HEK293 (cell line): ENCODE results near the gene CIDEB.

ENCODE experiments used
- GLI2 ChIP-seq: fragments of 450-650 bp; formaldehyde crosslinking; IDR thresholded peaks from 2 replicates; pipeline ENCODE4; 2017; ENCODE audit warnings: missing biosample characterization, missing genetic modification characterization, low read depth, borderline replicate concordance
- IKZF3 ChIP-seq: fragments of 450-650 bp; IDR thresholded peaks from 2 replicates; pipeline ENCODE4 v1.5.0; 2018; ENCODE audit warnings: missing biosample characterization, mild to moderate bottlenecking, missing genetic modification characterization, moderate library complexity
- ZBTB21 ChIP-seq: fragments of 450-650 bp; formaldehyde crosslinking; IDR thresholded peaks from 2 replicates; pipeline ENCODE4 v1.5.1; 2017; ENCODE audit warnings: missing biosample characterization, missing genetic modification characterization
- ZBTB8A ChIP-seq: fragments of 450-650 bp; formaldehyde crosslinking; IDR thresholded peaks from 2 replicates; pipeline ENCODE4 v1.5.1; 2016; ENCODE audit warnings: missing biosample characterization, missing genetic modification characterization
- ZNF114 ChIP-seq: fragments of 450-650 bp; formaldehyde crosslinking; IDR thresholded peaks from 2 replicates; pipeline ENCODE4 v1.5.0; 2017; ENCODE audit warnings: missing biosample characterization, missing genetic modification characterization
- ZNF266 ChIP-seq: fragments of 450-650 bp; formaldehyde crosslinking; IDR thresholded peaks from 2 replicates; pipeline ENCODE4 v1.5.1; 2016; ENCODE audit warnings: missing biosample characterization, missing genetic modification characterization, low read depth
- ZNF274 ChIP-seq, 2 experiments: fragments of 200-500 bp in 1 of 2; fragments of 450-650 bp in 1 of 2; sonication (Bioruptor generic) in 1 of 2; formaldehyde crosslinking in 1 of 2; IDR thresholded peaks; 2 replicates each; pipeline versions ENCODE4 v1.5.1 to v1.6.1; 2014 to 2016; ENCODE audit warnings: borderline replicate concordance in 1 of 2, inconsistent platforms in 1 of 2, low read length in 1 of 2, missing biosample characterization in 1 of 2, missing genetic modification characterization in 1 of 2
- ZNF433 ChIP-seq: fragments of 450-650 bp; formaldehyde crosslinking; IDR thresholded peaks from 2 replicates; pipeline ENCODE4 v1.5.1; 2016; ENCODE audit warnings: missing biosample characterization, missing genetic modification characterization, low read depth
- ZNF544 ChIP-seq: fragments of 450-650 bp; formaldehyde crosslinking; IDR thresholded peaks from 2 replicates; pipeline ENCODE4 v1.5.0; 2017; ENCODE audit warnings: missing biosample characterization, missing genetic modification characterization
- ZNF548 ChIP-seq: fragments of 450-650 bp; formaldehyde crosslinking; IDR thresholded peaks from 2 replicates; pipeline ENCODE4 v1.5.1; 2016; ENCODE audit warnings: missing biosample characterization, missing genetic modification characterization
- ZNF555 ChIP-seq: fragments of 450-650 bp; formaldehyde crosslinking; conservative IDR thresholded peaks from 2 replicates; pipeline ENCODE4 v1.5.1; 2017; ENCODE audit warnings: missing biosample characterization, mild to moderate bottlenecking, missing genetic modification characterization, inconsistent platforms
- ZNF571 ChIP-seq: fragments of 450-650 bp; formaldehyde crosslinking; IDR thresholded peaks from 2 replicates; pipeline ENCODE4 v1.5.0; 2017; ENCODE audit warnings: missing biosample characterization, missing genetic modification characterization
- ZNF677 ChIP-seq: fragments of 450-650 bp; IDR thresholded peaks from 2 replicates; pipeline ENCODE4 v1.5.0; 2018; ENCODE audit warnings: missing biosample characterization, mild to moderate bottlenecking, missing genetic modification characterization, moderate library complexity
- TF ChIP-seq, protein P1 (sequence below): fragments of 450-650 bp; formaldehyde crosslinking; IDR thresholded peaks from 2 replicates; pipeline ENCODE4; 2016; ENCODE audit warnings: missing biosample characterization, missing genetic modification characterization
- TF ChIP-seq, protein P2 (sequence below): fragments of 450-650 bp; formaldehyde crosslinking; conservative IDR thresholded peaks from 2 replicates; pipeline ENCODE4 v1.5.1; 2016; ENCODE audit warnings: low read depth, missing biosample characterization, missing genetic modification characterization
- TF ChIP-seq, protein P3 (sequence below): fragments of 450-650 bp; formaldehyde crosslinking; IDR thresholded peaks from 2 replicates; pipeline ENCODE4 v1.5.1; 2016; ENCODE audit warnings: missing biosample characterization, missing genetic modification characterization
- TF ChIP-seq, protein P4 (sequence below): fragments of 450-650 bp; formaldehyde crosslinking; IDR thresholded peaks from 2 replicates; pipeline ENCODE4 v1.5.1; 2016; ENCODE audit warnings: missing biosample characterization, missing genetic modification characterization, borderline replicate concordance
- TF ChIP-seq, protein P5 (sequence below): fragments of 450-650 bp; formaldehyde crosslinking; IDR thresholded peaks from 2 replicates; pipeline ENCODE4 v1.5.1; 2016; ENCODE audit warnings: missing biosample characterization, missing genetic modification characterization
- TF ChIP-seq, protein P6 (sequence below): fragments of 450-650 bp; formaldehyde crosslinking; IDR thresholded peaks from 2 replicates; pipeline ENCODE4 v1.5.1; 2016; ENCODE audit warnings: missing biosample characterization, missing genetic modification characterization

Gene CIDEB

DNA sequence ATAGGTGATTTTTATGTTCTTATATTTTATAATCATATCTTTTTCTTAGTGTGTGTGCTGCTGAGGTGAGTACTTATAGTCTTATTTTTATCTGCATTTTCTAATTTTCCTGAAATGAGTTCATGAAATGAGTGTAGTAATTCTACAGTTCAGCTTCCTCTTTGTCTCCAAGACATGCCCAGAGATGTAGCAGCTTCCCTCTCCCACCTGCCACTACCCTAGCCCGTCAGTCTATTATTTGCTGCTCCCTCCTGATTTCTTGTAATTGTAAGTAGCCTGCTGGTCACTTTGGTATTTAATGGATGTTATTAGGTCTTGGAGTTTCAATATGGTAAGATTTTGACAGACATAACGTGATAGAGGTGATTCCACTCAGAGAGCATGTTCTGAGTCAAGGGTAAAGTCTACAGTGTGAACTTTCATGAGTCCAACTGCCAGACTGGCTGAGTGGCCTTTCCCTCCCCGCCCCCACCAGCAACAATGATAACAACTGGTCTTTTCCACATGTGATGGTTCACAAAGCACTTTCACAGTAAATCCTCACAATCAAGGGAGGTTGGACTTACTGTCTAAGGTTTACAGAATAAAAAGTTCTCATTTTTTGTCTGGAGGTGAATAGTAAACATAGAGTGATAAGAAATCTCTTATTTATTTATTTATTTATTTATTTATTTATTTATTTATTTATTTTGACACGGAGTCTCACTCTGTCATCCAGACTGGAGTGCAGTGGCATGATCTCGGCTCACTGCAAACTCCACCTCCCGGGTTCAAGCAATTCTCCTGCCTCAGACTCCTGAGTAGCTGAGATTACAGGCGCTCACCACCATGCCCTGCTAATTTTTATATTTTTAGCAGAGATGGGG, 36.3 kb upstream of the CIDEB start (continued):
- TF ChIP-seq, protein P1, sequence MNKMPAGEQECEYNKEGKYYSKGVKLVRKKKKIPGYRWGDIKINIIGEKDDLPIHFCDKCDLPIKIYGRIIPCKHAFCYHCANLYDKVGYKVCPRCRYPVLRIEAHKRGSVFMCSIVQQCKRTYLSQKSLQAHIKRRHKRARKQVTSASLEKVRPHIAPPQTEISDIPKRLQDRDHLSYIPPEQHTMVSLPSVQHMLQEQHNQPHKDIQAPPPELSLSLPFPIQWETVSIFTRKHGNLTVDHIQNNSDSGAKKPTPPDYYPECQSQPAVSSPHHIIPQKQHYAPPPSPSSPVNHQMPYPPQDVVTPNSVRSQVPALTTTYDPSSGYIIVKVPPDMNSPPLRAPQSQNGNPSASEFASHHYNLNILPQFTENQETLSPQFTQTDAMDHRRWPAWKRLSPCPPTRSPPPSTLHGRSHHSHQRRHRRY (tag by site-specific recombination) = no peak
- TF ChIP-seq, protein P2, sequence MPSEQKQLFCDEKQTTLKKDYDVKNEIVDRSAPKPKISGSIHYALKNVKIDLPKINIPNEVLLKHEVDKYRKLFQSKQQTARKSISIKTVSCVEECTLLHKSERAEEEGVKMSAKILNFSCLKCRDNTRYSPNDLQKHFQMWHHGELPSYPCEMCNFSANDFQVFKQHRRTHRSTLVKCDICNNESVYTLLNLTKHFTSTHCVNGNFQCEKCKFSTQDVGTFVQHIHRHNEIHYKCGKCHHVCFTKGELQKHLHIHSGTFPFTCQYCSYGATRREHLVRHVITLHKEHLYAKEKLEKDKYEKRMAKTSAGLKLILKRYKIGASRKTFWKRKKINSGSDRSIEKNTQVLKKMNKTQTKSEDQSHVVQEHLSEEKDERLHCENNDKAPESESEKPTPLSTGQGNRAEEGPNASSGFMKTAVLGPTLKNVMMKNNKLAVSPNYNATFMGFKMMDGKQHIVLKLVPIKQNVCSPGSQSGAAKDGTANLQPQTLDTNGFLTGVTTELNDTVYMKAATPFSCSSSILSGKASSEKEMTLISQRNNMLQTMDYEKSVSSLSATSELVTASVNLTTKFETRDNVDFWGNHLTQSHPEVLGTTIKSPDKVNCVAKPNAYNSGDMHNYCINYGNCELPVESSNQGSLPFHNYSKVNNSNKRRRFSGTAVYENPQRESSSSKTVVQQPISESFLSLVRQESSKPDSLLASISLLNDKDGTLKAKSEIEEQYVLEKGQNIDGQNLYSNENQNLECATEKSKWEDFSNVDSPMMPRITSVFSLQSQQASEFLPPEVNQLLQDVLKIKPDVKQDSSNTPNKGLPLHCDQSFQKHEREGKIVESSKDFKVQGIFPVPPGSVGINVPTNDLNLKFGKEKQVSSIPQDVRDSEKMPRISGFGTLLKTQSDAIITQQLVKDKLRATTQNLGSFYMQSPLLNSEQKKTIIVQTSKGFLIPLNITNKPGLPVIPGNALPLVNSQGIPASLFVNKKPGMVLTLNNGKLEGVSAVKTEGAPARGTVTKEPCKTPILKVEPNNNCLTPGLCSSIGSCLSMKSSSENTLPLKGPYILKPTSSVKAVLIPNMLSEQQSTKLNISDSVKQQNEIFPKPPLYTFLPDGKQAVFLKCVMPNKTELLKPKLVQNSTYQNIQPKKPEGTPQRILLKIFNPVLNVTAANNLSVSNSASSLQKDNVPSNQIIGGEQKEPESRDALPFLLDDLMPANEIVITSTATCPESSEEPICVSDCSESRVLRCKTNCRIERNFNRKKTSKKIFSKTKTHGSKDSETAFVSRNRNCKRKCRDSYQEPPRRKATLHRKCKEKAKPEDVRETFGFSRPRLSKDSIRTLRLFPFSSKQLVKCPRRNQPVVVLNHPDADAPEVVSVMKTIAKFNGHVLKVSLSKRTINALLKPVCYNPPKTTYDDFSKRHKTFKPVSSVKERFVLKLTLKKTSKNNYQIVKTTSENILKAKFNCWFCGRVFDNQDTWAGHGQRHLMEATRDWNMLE = peak; percentile 77; the same call in 1 of the 2 replicates
- TF ChIP-seq IKZF3 = no peak
- no peak for TF ChIP-seq ZNF571 (tag by site-specific recombination)
- peak; percentile 46 for TF ChIP-seq ZNF555 (tag by site-specific recombination)
- TF ChIP-seq GLI2 (tag by site-specific recombination) = no peak; the same call in 1 of the 2 replicates
- no peak for TF ChIP-seq ZNF544
- TF ChIP-seq ZNF433 (tag by site-specific recombination) = 0 out of 2 replicates have a peak, but pooled peaks have one; percentile 7
- TF ChIP-seq, protein P3, sequence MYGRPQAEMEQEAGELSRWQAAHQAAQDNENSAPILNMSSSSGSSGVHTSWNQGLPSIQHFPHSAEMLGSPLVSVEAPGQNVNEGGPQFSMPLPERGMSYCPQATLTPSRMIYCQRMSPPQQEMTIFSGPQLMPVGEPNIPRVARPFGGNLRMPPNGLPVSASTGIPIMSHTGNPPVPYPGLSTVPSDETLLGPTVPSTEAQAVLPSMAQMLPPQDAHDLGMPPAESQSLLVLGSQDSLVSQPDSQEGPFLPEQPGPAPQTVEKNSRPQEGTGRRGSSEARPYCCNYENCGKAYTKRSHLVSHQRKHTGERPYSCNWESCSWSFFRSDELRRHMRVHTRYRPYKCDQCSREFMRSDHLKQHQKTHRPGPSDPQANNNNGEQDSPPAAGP (tag by site-specific recombination) = no peak
- TF ChIP-seq ZNF548 (tag by site-specific recombination) = no peak
- TF ChIP-seq ZBTB21 (tag by site-specific recombination) = 0 out of 2 replicates have a peak, but pooled peaks have one; percentile 41
- TF ChIP-seq ZNF114 = no peak
- TF ChIP-seq ZNF274 (IDR thresholded peaks at IDR 0.05; ENCODE audit: low read length) = no peak
- TF ChIP-seq ZNF274 (tag by site-specific recombination; IDR thresholded peaks at IDR 0.05; ENCODE audit: borderline replicate concordance) = no peak
- TF ChIP-seq ZBTB8A = peak; percentile 48; the same call in 1 of the 2 replicates
- TF ChIP-seq, protein P4, sequence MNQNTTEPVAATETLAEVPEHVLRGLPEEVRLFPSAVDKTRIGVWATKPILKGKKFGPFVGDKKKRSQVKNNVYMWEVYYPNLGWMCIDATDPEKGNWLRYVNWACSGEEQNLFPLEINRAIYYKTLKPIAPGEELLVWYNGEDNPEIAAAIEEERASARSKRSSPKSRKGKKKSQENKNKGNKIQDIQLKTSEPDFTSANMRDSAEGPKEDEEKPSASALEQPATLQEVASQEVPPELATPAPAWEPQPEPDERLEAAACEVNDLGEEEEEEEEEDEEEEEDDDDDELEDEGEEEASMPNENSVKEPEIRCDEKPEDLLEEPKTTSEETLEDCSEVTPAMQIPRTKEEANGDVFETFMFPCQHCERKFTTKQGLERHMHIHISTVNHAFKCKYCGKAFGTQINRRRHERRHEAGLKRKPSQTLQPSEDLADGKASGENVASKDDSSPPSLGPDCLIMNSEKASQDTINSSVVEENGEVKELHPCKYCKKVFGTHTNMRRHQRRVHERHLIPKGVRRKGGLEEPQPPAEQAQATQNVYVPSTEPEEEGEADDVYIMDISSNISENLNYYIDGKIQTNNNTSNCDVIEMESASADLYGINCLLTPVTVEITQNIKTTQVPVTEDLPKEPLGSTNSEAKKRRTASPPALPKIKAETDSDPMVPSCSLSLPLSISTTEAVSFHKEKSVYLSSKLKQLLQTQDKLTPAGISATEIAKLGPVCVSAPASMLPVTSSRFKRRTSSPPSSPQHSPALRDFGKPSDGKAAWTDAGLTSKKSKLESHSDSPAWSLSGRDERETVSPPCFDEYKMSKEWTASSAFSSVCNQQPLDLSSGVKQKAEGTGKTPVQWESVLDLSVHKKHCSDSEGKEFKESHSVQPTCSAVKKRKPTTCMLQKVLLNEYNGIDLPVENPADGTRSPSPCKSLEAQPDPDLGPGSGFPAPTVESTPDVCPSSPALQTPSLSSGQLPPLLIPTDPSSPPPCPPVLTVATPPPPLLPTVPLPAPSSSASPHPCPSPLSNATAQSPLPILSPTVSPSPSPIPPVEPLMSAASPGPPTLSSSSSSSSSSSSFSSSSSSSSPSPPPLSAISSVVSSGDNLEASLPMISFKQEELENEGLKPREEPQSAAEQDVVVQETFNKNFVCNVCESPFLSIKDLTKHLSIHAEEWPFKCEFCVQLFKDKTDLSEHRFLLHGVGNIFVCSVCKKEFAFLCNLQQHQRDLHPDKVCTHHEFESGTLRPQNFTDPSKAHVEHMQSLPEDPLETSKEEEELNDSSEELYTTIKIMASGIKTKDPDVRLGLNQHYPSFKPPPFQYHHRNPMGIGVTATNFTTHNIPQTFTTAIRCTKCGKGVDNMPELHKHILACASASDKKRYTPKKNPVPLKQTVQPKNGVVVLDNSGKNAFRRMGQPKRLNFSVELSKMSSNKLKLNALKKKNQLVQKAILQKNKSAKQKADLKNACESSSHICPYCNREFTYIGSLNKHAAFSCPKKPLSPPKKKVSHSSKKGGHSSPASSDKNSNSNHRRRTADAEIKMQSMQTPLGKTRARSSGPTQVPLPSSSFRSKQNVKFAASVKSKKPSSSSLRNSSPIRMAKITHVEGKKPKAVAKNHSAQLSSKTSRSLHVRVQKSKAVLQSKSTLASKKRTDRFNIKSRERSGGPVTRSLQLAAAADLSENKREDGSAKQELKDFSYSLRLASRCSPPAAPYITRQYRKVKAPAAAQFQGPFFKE (tag by site-specific recombination) = no peak
- TF ChIP-seq ZNF266 (tag by site-specific recombination) = peak; percentile 40; the same call in 1 of the 2 replicates
- TF ChIP-seq ZNF677 (tag by site-specific recombination) = no peak
- TF ChIP-seq, protein P5, sequence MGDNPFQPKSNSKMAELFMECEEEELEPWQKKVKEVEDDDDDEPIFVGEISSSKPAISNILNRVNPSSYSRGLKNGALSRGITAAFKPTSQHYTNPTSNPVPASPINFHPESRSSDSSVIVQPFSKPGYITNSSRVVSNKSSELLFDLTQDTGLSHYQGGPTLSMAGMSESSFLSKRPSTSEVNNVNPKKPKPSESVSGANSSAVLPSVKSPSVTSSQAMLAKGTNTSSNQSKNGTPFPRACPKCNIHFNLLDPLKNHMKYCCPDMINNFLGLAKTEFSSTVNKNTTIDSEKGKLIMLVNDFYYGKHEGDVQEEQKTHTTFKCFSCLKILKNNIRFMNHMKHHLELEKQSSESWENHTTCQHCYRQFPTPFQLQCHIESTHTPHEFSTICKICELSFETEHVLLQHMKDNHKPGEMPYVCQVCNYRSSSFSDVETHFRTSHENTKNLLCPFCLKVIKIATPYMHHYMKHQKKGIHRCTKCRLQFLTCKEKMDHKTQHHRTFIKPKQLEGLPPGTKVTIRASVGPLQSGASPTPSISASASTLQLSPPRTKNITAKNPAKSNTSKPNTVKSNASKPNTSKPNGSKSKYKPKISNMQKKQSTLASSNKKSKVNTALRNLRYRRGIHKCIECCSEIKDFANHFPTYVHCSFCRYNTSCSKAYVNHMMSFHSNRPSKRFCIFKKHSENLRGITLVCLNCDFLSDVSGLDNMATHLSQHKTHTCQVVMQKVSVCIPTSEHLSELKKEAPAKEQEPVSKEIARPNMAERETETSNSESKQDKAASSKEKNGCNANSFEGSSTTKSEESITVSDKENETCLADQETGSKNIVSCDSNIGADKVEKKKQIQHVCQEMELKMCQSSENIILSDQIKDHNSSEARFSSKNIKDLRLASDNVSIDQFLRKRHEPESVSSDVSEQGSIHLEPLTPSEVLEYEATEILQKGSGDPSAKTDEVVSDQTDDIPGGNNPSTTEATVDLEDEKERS (tag by site-specific recombination) = no peak
- TF ChIP-seq, protein P6, sequence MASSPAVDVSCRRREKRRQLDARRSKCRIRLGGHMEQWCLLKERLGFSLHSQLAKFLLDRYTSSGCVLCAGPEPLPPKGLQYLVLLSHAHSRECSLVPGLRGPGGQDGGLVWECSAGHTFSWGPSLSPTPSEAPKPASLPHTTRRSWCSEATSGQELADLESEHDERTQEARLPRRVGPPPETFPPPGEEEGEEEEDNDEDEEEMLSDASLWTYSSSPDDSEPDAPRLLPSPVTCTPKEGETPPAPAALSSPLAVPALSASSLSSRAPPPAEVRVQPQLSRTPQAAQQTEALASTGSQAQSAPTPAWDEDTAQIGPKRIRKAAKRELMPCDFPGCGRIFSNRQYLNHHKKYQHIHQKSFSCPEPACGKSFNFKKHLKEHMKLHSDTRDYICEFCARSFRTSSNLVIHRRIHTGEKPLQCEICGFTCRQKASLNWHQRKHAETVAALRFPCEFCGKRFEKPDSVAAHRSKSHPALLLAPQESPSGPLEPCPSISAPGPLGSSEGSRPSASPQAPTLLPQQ (tag by site-specific recombination) = no peak
